ENCODE measurements around the gene NME9.

- TF ChIP-seq MAX (IDR thresholded peaks at IDR 0.05), result no peak
- no peak for TF ChIP-seq TAF1 (IDR thresholded peaks at IDR 0.05; ENCODE audit: low read depth)
- TF ChIP-seq CREB1 (IDR thresholded peaks at IDR 0.05; ENCODE audit: low read depth), result no peak
- no peak for TF ChIP-seq TCF12 (IDR thresholded peaks at IDR 0.05; ENCODE audit: low read depth)
- no peak for TF ChIP-seq RAD21 (IDR thresholded peaks at IDR 0.05; ENCODE audit: low read depth)
- no peak for TF ChIP-seq EGR1 (IDR thresholded peaks at IDR 0.05)
- TF ChIP-seq REST (IDR thresholded peaks at IDR 0.05; ENCODE audit: low read depth), result no peak
- TF ChIP-seq YY1 (IDR thresholded peaks at IDR 0.05; ENCODE audit: low read depth), result no peak
- no peak for TF ChIP-seq CEBPB (IDR thresholded peaks at IDR 0.05)
- TF ChIP-seq TEAD4 (IDR thresholded peaks at IDR 0.05), result no peak
- no peak for TF ChIP-seq USF1 (IDR thresholded peaks at IDR 0.05)
- TF ChIP-seq ZBTB7A (IDR thresholded peaks at IDR 0.05; ENCODE audit: low read depth), result no peak
- TF ChIP-seq NFIC (IDR thresholded peaks at IDR 0.05), result no peak
- no peak for TF ChIP-seq EP300 (IDR thresholded peaks at IDR 0.05; ENCODE audit: borderline replicate concordance)
Observed at GRCh38 chr3:138371070-138371965, 41.7 kb upstream of the NME9 start.
